GM18505 (cell line): ENCODE results near the gene TTLL12.

Experiments used
- ATAC-seq: cut with Tn5 transposase; IDR thresholded peaks from one replicate; pipeline ENCODE4 v1.9.1; 2021; ENCODE audit not compliant: unreplicated experiment
- POLR2A ChIP-seq: IDR thresholded peaks from 4 replicates; pipeline ENCODE4 v1.6.1; 2011; ENCODE audit warnings: borderline replicate concordance; ENCODE audit not compliant: insufficient read depth, insufficient read length; ENCODE audit errors: extremely low read depth

TTLL12 gene

GRCh38 chr22:43186272-43187170, at the start of gene TTLL12:
TTLL12 (minus strand) TSS chr22:43187134; CDS start chr22:43187069, 65 bp downstream.
- peak; percentile 54 for ATAC-seq

GRCh38 chr22:43235445-43236409, 48.8 kb upstream of the TTLL12 start:
- no peak for ATAC-seq
- no peak for TF ChIP-seq POLR2A

More at GRCh38 chr22:43186272-43187170, at the start of gene TTLL12:
- TF ChIP-seq POLR2A: peak; percentile 75

GRCh38 chr22:43234264-43234988, 47.5 kb upstream of the TTLL12 start:
- no peak for TF ChIP-seq POLR2A
- no peak for ATAC-seq

GRCh38 chr22:43233529-43233928, 46.6 kb upstream of the TTLL12 start:
- no peak for ATAC-seq

GRCh38 chr22:43232445-43232844, 45.5 kb upstream of the TTLL12 start:
- TF ChIP-seq POLR2A: no peak
- no peak for ATAC-seq

More at GRCh38 chr22:43233529-43233928, 46.6 kb upstream of the TTLL12 start:
- no peak for TF ChIP-seq POLR2A

GRCh38 chr22:43231724-43232034, 44.7 kb upstream of the TTLL12 start:
- no peak for ATAC-seq
- no peak for TF ChIP-seq POLR2A

- TF ChIP-seq POLR2A: no peak
- ATAC-seq: no peak
These were observed 44.2 kb upstream of the TTLL12 start for GRCh38 chr22:43230971-43231723.

GRCh38 chr22:43230571-43230970, 43.6 kb upstream of the TTLL12 start:
- no peak for TF ChIP-seq POLR2A
- no peak for ATAC-seq

GRCh38 chr22:43228863-43229262, 41.9 kb upstream of the TTLL12 start:
- no peak for ATAC-seq
- TF ChIP-seq POLR2A: no peak

GRCh38 chr22:43228330-43228729, 41.4 kb upstream of the TTLL12 start:
- no peak for ATAC-seq
- TF ChIP-seq POLR2A: no peak

GRCh38 chr22:43227239-43227630, 40.3 kb upstream of the TTLL12 start:
- no peak for TF ChIP-seq POLR2A
- no peak for ATAC-seq

GRCh38 chr22:43226377-43227238, 39.7 kb upstream of the TTLL12 start:
- no peak for TF ChIP-seq POLR2A
- ATAC-seq: no peak

- no peak for ATAC-seq
- TF ChIP-seq POLR2A: no peak
These were observed 38.7 kb upstream of the TTLL12 start for GRCh38 chr22:43225609-43226008.
